H1 (cell line): Measurements from ENCODE around the gene COQ2. TPM values are rescaled to one million over a fixed set of nuclear protein-coding genes. Genes with fewer than 3 reads are reported as not detected.

Experiments used
- CTCF ChIA-PET: fragments of 300-600 bp; sonication (Branson Sonifier 250); formaldehyde crosslinking; loops from one replicate; lab custom pipeline; 2021; ENCODE audit not compliant: partially characterized antibody; lab: Charles Lee
- POLR2A ChIA-PET: fragments of 300-600 bp; sonication (Branson Sonifier 250); formaldehyde crosslinking; loops from one replicate; lab custom pipeline; 2021; ENCODE audit warnings: inconsistent platforms; ENCODE audit not compliant: partially characterized antibody; lab: Charles Lee
- DNase-seq, 2 experiments: peaks; one replicate each; pipeline versions ENCODE4 v3.0.0 to v3.0.0-alpha.2; 2010 to 2022; ENCODE audit warnings: low spot score in 2 of 2, low read depth in 1 of 2, mixed read lengths in 1 of 2
- FAIRE-seq: peaks from 2 replicates; lab custom pipeline; 2011; peaks lifted over from hg19 to GRCh38; lab: Jason Lieb, UNC
- H2AFZ ChIP-seq: 2 replicates; pipeline ENCODE4 v1.8.1; 2012; ENCODE audit warnings: low read length, inconsistent platforms
- H2AK5ac ChIP-seq: 2 replicates; pipeline ENCODE4 v1.6.1; 2013; ENCODE audit warnings: low read depth, low read length
- H2BK120ac ChIP-seq: replicated peaks from 2 replicates; pipeline ENCODE3; 2013; ENCODE audit warnings: low read depth, low read length, inconsistent platforms
- H2BK12ac ChIP-seq: 2 replicates; pipeline ENCODE4 v1.6.1; 2013; ENCODE audit warnings: low read depth, low read length
- H2BK15ac ChIP-seq: 2 replicates; pipeline ENCODE4 v1.6.1; 2013; ENCODE audit warnings: low read length
- H2BK20ac ChIP-seq: 2 replicates; pipeline ENCODE4 v1.6.1; 2013; ENCODE audit warnings: low read length
- H2BK5ac ChIP-seq: 2 replicates; pipeline ENCODE4 v1.6.1; 2013; ENCODE audit warnings: low read depth, low read length
- H3K14ac ChIP-seq: 2 replicates; pipeline ENCODE4 v1.6.1; 2013; ENCODE audit warnings: inconsistent platforms; ENCODE audit not compliant: insufficient read length
- H3K18ac ChIP-seq: 2 replicates; pipeline ENCODE4 v1.6.1; 2013; ENCODE audit warnings: low read length; ENCODE audit errors: extremely low read depth
- H3K23ac ChIP-seq: 2 replicates; pipeline ENCODE4 v1.6.1; 2013; ENCODE audit warnings: inconsistent platforms; ENCODE audit not compliant: insufficient read length
- H3K23me2 ChIP-seq: 2 replicates; pipeline ENCODE4 v1.6.1; 2013; ENCODE audit warnings: low read depth, low read length
- H3K27ac ChIP-seq: 2 replicates; pipeline ENCODE4 v1.6.1; 2011; ENCODE audit warnings: low read depth, low read length, inconsistent platforms
- H3K27me3 ChIP-seq, 4 experiments: replicated peaks in 1 of 4; 1 replicate in 1 of 4; 2 replicates in 3 of 4; pipeline versions ENCODE4 v1.6.1 to v1.8.1; 2011 to 2013; ENCODE audit warnings: low read length in 3 of 4, mild to moderate bottlenecking in 3 of 4, inconsistent platforms in 2 of 4, mixed read lengths in 2 of 4, moderate library complexity in 1 of 4; ENCODE audit not compliant: control insufficient read depth in 3 of 4, insufficient read depth in 3 of 4; ENCODE audit errors: extremely low read depth in 1 of 4
- H3K36me3 ChIP-seq, 4 experiments: 2 replicates each; pipeline versions ENCODE4 v1.6.1 to v1.8.1; 2011 to 2013; ENCODE audit warnings: mild to moderate bottlenecking in 4 of 4, low read length in 3 of 4, moderate library complexity in 2 of 4, control low read depth in 1 of 4, inconsistent platforms in 1 of 4; ENCODE audit not compliant: insufficient read depth in 4 of 4, control insufficient read depth in 2 of 4
- H3K4ac ChIP-seq: replicated peaks from 2 replicates; pipeline ENCODE3; 2013; ENCODE audit warnings: low read length, low read depth, mixed read lengths, inconsistent platforms; ENCODE audit not compliant: insufficient read length
- H3K4me1 ChIP-seq, 4 experiments: replicated peaks in 1 of 4; 1 replicate in 1 of 4; 2 replicates in 3 of 4; pipeline versions ENCODE4 v1.6.1 to v1.8.1; 2011 to 2013; ENCODE audit warnings: low read length in 3 of 4, inconsistent platforms in 2 of 4, mixed read lengths in 1 of 4; ENCODE audit not compliant: insufficient read depth in 4 of 4, control insufficient read depth in 3 of 4
- H3K4me2 ChIP-seq, 2 experiments: 2 replicates each; pipeline versions ENCODE4 v1.6.1 to v1.8.1; 2011 to 2013; ENCODE audit warnings: low read depth in 2 of 2, low read length in 2 of 2, control low read depth in 1 of 2, inconsistent platforms in 1 of 2, mild to moderate bottlenecking in 1 of 2; ENCODE audit not compliant: insufficient read depth in 1 of 2
- H3K4me3 ChIP-seq, 4 experiments: fragments of 200-600, 300-600 bp in 1 of 4; sonication (generic), shearing (Covaris generic), sonication (Bioruptor Twin) in 1 of 4; 2 replicates each; pipeline versions ENCODE4 v1.5.1 to v1.8.1; 2011 to 2016; ENCODE audit warnings: low read length in 4 of 4, low read depth in 3 of 4, control low read depth in 2 of 4, inconsistent platforms in 2 of 4, mild to moderate bottlenecking in 2 of 4, mixed read lengths in 1 of 4, moderate library complexity in 1 of 4; ENCODE audit not compliant: insufficient read depth in 2 of 4; ENCODE audit errors: extremely low read depth in 1 of 4
- H3K56ac ChIP-seq: replicated peaks from 2 replicates; pipeline ENCODE3; 2013; ENCODE audit warnings: low read depth, mild to moderate bottlenecking, mixed read lengths, low read length, inconsistent platforms; ENCODE audit not compliant: insufficient read length
- H3K79me1 ChIP-seq: 2 replicates; pipeline ENCODE4 v1.6.1; 2013; ENCODE audit warnings: low read depth, low read length, control low read depth
- H3K79me2 ChIP-seq, 2 experiments: 2 replicates each; pipeline versions ENCODE4 v1.6.1 to v1.8.1; 2012 to 2013; ENCODE audit warnings: low read length in 2 of 2, mild to moderate bottlenecking in 2 of 2, inconsistent platforms in 1 of 2; ENCODE audit not compliant: insufficient read depth in 2 of 2, control insufficient read depth in 1 of 2
- H3K9ac ChIP-seq, 4 experiments: replicated peaks in 1 of 4; 1 replicate in 1 of 4; 2 replicates in 3 of 4; pipeline versions ENCODE4 v1.6.1 to v1.8.1; 2011 to 2013; ENCODE audit warnings: low read depth in 3 of 4, low read length in 3 of 4, control low read depth in 2 of 4, mild to moderate bottlenecking in 2 of 4, moderate library complexity in 2 of 4, inconsistent platforms in 1 of 4; ENCODE audit errors: extremely low read depth in 1 of 4
- H3K9me3 ChIP-seq, 2 experiments: 2 replicates each; pipeline versions ENCODE4 v1.6.1 to v1.8.1; 2012 to 2013; ENCODE audit warnings: mild to moderate bottlenecking in 2 of 2, moderate library complexity in 2 of 2, control low read depth in 1 of 2, inconsistent platforms in 1 of 2, low read depth in 1 of 2, low read length in 1 of 2, mixed read lengths in 1 of 2; ENCODE audit not compliant: insufficient read depth in 2 of 2
- H4K20me1 ChIP-seq, 2 experiments: replicated peaks in 1 of 2; 2 replicates each; pipeline versions ENCODE3 to v1.8.1; 2011 to 2013; ENCODE audit warnings: inconsistent platforms in 2 of 2, low read length in 2 of 2, mild to moderate bottlenecking in 1 of 2; ENCODE audit not compliant: insufficient read depth in 2 of 2, control insufficient read depth in 1 of 2
- H4K5ac ChIP-seq: 2 replicates; pipeline ENCODE4 v1.6.1; 2013; ENCODE audit warnings: low read length, low read depth, mixed read lengths, inconsistent platforms; ENCODE audit not compliant: insufficient read length
- H4K8ac ChIP-seq: 2 replicates; pipeline ENCODE4 v1.8.0; 2013; ENCODE audit warnings: mild to moderate bottlenecking, moderate library complexity, low read length, inconsistent platforms; ENCODE audit not compliant: insufficient read depth; ENCODE audit errors: extremely low read depth
- H4K91ac ChIP-seq: replicated peaks from 2 replicates; pipeline ENCODE3; 2013; ENCODE audit warnings: low read length, mixed read lengths, inconsistent platforms; ENCODE audit not compliant: insufficient read length
- ASH2L ChIP-seq: fragments of 200-600, 300-600 bp; sonication (generic); IDR thresholded peaks from one replicate; pipeline ENCODE4 v1.7.1; 2017; ENCODE audit warnings: low read length
- BCL11A ChIP-seq, 2 experiments: IDR thresholded peaks; one replicate each; pipeline ENCODE4 v1.6.1; 2011; ENCODE audit warnings: low read depth in 2 of 2, low read length in 2 of 2, mild to moderate bottlenecking in 2 of 2
- NRF1 ChIP-seq: IDR thresholded peaks from 2 replicates; pipeline ENCODE4 v1.6.1; 2011; ENCODE audit warnings: mild to moderate bottlenecking, low read depth, low read length, improper control_type of control experiment
- WGBS, 2 experiments: shearing (Covaris generic) in 1 of 2; methylation state at CpG; one replicate each; pipeline versions ENCODE4 v1.1.6 to v1.1.7; 2013 to 2015; ENCODE audit warnings: low lambda C conversion rate in 2 of 2, mixed read lengths in 2 of 2, inconsistent platforms in 1 of 2, low coverage in 1 of 2, missing lambda C conversion rate in 1 of 2; ENCODE audit not compliant: insufficient replicate concordance in 2 of 2, insufficient coverage in 1 of 2, insufficient read length in 1 of 2; ENCODE audit errors: extremely low coverage in 1 of 2, missing lambda C conversion rate in 1 of 2; 5-methylcytosine and 5-hydroxymethylcytosine counted together
- polyA plus RNA-seq, 7 experiments: library from polyadenylated mRNA; depleted of rRNA in 3 of 7; stranded (reverse) in 5 of 7; unstranded in 2 of 7; fragments of >200 nt in 5 of 7; fragments of 200-250 nt in 2 of 7; gene quantifications; 1 replicate in 5 of 7; 2 replicates in 1 of 7; 4 replicates in 1 of 7; pipeline versions ENCODE4 v1.2.1 to v1.2.3, GENCODE V29; 2011 to 2013; ENCODE audit warnings: missing spikeins in 2 of 7, mixed read lengths in 2 of 7
- total RNA-seq: library from RNA; stranded (reverse); fragmentation: NEBNext Ultra II Directional; extraction: Animal tissue kit (Norgen Biotek cat#: 25700); gene quantifications from 2 replicates; pipeline ENCODE4 v1.2.1, GENCODE V29; 2021

COQ2 gene
- total and polyA plus RNA-seq, 2 of the 8 experiments (the other 6 are each of a cell fraction or from before 2014, with no cell fraction given), result 21.5 to 22.9 TPM

GRCh38 chr4:83305187-83305586, 20.6 kb upstream of the COQ2 start:
- Histone ChIP-seq H4K8ac (no peak overlapping the region), H2AK5ac (no peak overlapping the region), H2AFZ (no peak overlapping the region), H3K9ac (no peak overlapping the region), H3K79me1 (no peaks in the 10 kb centered on the region), H3K14ac (no peak overlapping the region), H3K27me3 (no peaks in the 10 kb centered on the region), H3K4me2 (no peak overlapping the region), H2BK120ac (no peak overlapping the region), H3K36me3 (no peaks in the 10 kb centered on the region), H4K20me1 (no peaks in the 10 kb centered on the region), H3K4ac (no peak overlapping the region), H4K5ac (no peak overlapping the region), H3K23ac (no peak overlapping the region), H3K9me3 (no peaks in the 10 kb centered on the region), H3K4me3 (no peak overlapping the region), H4K91ac (no peak overlapping the region), H3K23me2 (no peaks in the 10 kb centered on the region), H3K4me1 (peaks cover 0 to 4% (median 0%) of the 10 kb centered on the region in 4 experiments; a peak in 2 of 7 replicates), H3K27ac (no peak overlapping the region), H2BK5ac (no peak overlapping the region), H3K18ac (no peak overlapping the region), H3K56ac (no peak overlapping the region), H3K79me2 (no peaks in the 10 kb centered on the region), H2BK12ac (no peak overlapping the region), H2BK15ac (no peak overlapping the region), H2BK20ac (no peak overlapping the region)
- POLR2A ChIA-PET, result no interaction called here
- CTCF ChIA-PET, result interaction anchor here (1.1 to 1.7 kb wide), 2 partner anchors 14 to 23 kb away, joined by 3 to 6 read pairs; no protein-coding TSS in a partner anchor
- 91% methylated on average over 2 of the region's 2 CpGs; no CpG with 5 or more reads in 1 of the 2 experiments for WGBS, 2 experiments
- TF ChIP-seq ASH2L (no peak), BCL11A (IDR thresholded peaks at IDR 0.05; ENCODE audit: low read depth in 2 of 2, low read length in 2 of 2) (no peak), NRF1 (no peak)
- DNase-seq (no peak), FAIRE-seq (no peak)
